HG03108 (cell line): ENCODE results near the gene FAM90A26.
"Not testable (repeated sequence)": the region's sequence is repeated elsewhere in the genome, so short reads cannot be mapped to it uniquely, and the experiment has no call there.

Experiments used
- ATAC-seq: cut with Tn5 transposase; IDR thresholded peaks from one replicate; pipeline ENCODE4 v1.9.1; 2021; ENCODE audit warnings: moderate library complexity; ENCODE audit not compliant: unreplicated experiment

The FAM90A26 gene, protein sequence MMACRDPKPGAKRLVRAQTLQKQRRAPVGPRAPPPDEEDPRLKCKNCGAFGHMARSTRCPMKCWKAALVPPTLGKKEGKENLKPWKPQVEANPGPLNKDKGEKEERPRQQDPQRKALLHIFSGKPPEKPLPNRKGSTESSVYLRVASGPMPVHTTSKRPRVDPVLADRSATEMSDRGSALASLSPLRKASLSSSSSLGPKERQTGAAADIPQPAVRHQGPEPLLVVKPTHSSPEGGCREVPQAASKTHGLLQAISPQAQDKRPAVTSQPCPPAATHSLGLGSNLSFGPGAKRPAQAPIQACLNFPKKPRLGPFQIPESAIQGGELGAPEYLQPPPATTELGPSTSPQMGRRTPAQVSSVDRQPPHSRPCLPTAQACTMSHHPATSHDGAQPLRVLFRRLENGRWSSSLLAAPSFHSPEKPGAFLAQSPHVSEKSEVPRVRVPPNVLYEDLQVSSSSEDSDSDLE

DNA sequence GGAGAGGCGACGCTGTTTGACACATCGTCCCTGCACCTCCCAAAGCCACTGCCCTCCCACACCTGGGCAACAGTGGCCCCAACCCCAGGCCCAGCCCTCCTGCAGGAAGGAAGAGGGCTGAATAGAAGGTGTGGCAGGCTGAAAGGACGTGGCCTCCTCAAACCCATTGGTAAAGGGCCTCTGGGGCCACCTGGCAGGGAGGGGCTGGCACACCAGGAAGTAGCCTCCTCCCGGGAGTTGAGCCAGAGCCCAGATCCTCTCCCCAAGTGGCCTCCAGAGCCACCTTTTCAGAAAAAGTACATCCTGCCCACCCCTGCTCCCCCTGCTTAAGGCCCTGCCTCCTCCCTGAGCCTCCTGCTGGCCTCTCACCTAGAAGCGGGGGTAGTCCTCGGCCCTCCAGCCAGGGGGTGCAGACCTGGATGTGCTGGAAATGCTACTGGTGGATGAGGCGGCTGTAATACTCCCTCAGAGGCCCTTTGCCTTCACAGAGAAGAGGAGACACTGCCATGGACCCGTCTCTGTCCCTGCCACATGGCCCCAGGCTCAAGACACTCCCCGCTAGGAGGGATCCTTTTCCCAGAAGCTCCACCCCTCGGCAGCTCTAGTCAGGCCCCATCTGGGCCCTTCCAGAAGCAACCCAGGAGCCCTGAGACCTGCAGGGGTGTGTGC is at the start of gene FAM90A26:
TSS of gene FAM90A26 (plus strand) at position 619 of the 669 bp plus-strand sequence. CDS start 2,764 bp downstream, outside the sequence.
- not testable (repeated sequence) for ATAC-seq

DNA sequence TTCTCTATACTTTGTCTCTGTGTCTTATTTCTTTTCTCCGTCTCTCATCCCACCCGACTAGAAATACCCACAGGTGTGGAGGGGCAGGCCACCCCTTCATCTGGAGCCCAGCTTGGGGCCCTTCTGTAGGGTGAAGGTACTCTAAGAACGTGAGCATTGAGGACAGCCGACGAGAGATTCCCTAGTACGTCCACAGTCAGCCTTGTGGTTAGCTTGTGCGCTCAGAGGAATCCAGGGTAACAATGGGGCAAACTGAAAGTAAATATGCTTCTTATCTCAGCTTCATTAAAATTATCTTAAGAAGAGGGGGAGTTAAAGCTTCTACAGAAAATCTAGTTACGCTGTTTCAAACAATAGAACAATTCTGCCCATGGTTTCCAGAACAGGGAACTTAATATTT is 47.5 kb upstream of the FAM90A26 start:
- ATAC-seq: not testable (repeated sequence)

DNA sequence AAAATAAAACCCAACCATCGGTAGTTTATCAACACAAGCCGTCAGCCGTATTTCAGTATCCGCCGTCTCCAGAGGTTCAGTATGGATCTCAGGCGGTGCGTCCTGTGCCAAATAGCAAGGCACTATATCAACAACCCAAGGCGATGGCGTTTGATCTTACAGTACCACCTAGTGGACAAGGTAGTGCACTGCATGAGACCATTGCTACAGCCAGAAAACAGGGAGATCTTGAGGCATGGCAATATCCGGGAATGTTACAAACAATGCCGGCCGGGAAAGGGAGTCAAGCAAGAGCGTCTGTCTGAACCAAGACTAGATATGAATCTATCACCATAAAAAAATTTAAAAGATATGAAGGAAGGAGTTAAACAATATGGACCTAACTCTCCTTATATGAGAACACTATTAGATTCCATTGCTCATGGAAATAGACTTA is 46.6 kb upstream of the FAM90A26 start:
- not testable (repeated sequence) for ATAC-seq

DNA sequence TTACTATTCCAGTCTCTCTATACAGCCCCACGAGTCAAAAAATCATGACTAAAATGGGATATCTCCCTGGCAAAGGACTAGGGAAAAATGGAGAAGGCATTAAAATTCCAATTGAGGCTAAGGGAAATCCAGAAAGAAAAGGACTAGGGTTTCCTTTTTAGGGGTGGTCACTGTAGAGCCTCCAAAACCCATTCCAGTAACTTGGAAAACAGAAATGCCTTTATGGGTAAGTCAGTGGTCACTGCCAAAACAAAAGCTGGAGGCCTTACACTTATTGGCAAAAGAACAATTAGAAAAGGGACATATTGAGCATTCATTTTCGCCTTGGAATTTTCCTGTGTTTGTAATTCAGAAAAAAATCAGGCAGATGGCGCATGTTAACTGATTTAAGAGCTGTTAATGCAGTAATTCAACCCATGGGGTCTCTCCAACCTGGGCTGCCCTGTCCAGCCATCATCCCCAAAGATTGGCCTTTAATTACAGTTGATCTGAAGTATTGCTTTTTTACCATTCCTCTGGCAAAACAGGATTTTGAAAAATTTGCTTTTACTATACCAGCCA is 44.5 kb upstream of the FAM90A26 start:
- not testable (repeated sequence) for ATAC-seq

DNA sequence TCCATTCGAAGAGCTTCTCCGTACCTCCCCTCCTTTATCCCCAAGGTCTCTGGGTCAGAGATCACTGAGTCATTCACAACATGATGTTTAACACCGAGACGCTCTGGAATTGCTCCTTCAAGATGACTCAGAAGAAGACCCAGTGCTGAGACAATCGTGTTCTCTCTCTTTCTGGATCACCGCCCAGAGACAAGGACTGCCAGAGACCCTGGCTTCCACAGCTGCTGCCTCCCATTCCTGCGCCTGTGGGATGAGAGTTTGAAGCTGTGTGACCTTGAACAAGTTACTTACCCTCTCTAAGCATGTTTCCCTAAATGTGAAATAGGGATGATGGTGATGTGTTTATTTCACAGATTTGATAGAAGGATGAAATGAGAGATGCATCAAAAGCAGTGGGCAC is 38.8 kb upstream of the FAM90A26 start:
- ATAC-seq: not testable (repeated sequence)

DNA sequence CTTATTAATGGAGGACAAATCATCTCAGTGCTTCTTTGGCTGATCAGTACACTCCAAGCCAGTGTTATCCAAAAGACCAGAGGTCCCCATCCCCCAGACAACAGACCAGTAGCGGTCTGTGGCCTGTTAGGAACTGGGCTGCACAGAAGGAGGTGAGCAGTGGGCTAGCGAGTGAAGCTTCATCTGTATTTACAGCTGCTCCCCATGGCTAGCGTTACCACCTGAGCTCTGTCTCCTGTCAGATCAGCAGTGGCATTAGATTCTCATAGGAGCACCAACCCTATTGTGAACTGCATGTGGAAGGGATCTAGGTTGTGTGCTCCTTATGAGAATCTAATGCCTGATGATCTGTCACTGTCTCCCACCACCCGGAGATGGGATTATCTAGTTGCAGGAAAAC is 37.4 kb upstream of the FAM90A26 start:
- not testable (repeated sequence) for ATAC-seq

DNA sequence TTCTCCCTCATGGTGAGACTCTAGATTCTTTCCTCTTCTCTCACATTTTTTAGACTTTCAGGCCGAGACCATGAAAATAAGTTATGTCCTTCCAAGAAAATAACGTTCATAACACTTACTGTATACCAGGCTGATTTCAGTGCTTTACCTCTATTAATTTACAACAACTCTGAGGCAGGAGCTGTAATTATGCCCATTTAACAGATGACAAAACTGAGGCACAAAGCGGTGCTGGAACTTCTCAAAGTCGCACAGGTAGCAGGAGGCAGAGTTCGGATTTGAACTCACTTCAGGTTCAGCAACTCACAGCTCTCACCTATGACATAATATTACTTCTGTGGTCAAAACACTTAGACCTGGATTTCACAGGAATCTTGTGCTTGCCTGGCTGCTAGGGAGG is 36.2 kb upstream of the FAM90A26 start:
- ATAC-seq: not testable (repeated sequence)

DNA sequence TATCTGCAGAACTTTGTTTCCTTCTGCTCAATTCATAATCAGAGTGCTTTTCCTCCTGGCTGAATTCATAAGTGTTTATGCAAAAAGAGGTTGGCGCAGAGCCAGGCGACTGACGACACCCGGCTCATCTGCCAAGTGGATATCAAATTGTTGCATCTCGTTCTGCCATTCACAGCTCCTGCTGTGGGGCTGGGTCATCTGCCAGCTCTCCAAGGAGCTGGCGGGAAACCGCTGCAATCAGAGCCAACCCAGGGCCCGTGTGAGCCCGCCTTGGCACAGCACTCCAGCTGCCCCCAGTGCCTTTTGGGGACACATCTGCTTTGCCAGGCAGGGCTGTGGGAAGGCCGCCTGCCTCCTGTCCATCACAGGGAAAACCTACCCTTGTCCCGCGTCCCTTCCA is 35.7 kb upstream of the FAM90A26 start:
- ATAC-seq: not testable (repeated sequence)

DNA sequence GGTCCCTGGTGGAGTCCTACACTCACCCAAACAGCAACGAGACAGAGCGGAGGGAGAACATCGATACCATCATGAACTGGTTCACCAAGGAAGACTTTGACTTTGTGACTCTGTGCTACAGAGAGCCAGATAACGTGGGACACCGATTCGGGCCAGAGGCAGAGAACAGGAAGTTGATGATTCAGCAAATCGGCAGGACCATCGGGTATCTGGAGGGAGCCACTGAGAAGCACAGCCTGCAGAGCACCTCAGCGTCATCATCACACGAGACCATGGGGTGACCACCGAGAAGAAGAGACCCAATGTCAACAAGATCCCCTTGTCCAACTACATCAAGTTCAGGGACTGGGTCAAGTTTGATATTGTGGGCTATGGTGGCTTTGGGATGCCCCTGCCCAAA is 29.2 kb upstream of the FAM90A26 start:
- ATAC-seq: not testable (repeated sequence)

DNA sequence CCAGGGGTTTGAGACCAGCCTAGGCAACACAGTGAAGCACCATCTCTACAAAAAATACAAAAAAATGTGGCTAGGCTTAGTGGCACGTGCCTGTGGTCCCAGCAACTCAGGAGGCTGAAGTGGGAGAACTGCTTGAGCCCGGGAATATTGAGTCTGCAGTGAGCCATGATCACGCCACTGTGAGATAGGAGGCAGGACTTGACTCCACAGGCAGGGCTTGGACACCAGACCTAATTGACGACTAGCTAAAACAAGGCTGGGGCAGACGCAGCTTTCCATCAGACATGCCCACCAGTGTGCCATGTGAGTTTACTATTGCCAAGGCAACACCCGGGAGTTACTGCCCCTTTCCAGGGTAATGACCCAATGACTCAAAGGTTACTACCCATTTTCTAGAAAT is 27.4 kb upstream of the FAM90A26 start:
- not testable (repeated sequence) for ATAC-seq

DNA sequence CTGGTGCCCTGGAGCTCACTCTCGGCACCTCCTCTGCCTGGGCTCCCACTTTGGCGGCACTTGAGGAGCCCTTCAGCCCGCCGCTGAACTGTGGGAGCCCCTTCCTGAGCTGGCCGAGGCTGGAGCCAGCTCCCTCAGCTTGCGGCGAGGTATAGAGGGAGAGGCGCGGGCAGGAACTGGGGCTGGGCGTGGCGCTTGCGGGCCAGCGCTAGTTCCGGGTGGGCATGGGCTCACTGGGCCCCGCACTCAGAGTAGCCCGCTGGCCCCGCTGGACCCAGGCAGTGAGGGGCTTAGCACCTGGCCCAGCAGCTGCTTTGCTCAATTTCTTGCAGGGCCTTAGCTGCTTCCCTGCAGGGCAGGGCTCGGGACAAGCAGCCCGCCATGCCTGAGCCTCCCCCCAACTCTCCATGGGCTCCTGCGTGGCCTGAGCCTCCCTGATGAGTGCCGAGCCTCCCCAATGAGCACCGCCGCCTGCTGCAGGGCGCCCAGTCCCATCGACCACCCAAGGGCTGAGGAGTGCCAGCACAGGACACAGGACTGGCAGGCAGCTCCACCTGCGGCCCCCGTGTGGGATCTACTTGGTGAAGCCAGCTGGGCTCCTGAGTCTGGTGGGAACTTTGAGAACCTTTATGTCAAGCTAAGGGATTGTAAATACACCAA is 26.7 kb upstream of the FAM90A26 start:
- no peak for ATAC-seq

DNA sequence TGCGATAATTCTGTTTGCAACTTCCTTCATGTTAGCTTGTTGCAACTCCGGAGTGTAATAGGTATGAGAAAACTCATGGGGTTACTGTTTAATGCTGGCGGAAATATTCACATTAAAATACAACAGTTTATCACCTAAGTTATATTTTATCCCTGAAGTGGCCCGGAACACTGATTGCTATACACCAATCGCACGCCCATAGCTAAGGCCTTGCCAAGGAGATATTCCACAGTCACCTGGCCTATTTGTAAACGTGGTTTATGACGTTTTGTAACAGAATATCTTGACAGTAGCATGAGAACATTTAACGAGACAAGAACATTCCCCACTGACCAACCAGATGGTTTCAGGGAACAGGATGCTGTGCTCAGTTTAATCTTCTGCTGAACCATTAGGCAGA is 23.2 kb upstream of the FAM90A26 start:
- no peak for ATAC-seq

DNA sequence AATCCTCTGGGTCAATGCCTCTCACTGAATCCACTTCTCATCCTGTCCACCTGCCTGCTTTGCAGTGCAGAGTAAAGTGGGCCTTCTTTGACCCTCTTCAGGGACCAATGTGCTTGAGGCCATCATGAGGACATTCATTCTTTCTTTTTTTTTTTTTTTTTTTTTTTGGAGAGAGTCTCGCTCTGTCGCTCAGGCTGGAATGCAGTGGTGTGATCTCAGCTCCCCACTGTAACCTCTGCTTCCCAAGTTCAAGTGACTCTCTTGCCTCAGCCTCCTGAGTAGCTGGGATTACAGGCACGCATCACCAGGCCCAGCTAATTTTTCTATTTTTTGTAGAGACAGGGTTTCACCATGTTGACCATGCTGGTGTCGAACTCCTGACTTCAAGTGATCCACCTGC is 22.8 kb upstream of the FAM90A26 start:
- not testable (repeated sequence) for ATAC-seq

DNA sequence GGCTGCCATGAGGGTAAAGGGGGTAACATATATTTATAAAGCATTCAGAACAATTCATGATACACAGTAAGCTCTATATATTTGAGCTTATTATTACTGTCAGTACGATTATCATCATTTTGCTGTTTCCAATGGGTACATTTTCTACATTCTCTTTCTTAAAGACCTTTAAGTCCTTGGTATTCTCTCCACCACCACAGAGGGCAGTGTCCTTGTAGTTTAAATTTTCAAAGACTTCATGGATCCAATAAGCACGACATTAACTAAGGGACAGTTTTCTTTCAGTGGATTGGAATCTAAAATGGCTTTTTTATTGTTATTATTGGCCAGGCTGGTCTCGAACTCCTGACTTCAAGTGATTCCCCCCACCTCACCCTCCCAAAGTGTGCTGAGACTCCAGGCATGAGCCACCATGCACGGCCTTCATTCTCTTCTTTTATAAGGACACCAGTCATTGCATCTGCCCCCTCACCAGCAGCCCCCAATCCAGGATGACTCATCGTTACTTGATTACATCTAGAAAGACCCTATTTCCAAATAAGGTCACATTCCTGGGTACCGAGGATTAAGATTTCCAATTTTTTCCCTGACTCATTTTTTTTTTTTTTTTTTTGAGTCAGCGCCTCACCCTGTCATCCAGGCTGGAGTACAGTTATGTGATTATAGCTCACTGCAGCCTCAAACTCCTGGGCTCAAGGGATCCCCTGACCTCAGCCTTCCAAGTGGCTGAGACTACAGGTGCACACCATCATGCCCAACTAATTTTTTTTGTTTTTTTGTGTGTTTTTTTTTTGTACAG is 21.4 kb upstream of the FAM90A26 start:
- ATAC-seq: not testable (repeated sequence)

DNA sequence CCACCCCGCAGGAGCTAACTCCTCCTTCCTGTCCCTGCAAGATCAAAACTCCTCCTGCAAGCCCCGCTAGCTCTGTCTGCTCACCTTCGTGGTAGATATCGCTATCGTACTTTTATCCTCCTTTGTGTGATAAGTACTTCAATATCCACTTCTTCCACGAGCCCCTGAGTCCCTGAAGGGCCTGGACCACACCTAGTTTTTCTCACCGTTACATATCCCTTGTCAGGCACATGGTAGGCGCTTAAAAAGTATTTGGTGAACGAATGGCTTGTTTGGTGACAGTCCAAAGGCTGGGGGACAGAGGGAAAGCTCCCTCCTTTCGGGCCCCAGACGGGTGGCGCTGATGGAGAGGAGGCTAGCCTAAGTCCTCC is 18.4 kb upstream of the FAM90A26 start:
- not testable (repeated sequence) for ATAC-seq

DNA sequence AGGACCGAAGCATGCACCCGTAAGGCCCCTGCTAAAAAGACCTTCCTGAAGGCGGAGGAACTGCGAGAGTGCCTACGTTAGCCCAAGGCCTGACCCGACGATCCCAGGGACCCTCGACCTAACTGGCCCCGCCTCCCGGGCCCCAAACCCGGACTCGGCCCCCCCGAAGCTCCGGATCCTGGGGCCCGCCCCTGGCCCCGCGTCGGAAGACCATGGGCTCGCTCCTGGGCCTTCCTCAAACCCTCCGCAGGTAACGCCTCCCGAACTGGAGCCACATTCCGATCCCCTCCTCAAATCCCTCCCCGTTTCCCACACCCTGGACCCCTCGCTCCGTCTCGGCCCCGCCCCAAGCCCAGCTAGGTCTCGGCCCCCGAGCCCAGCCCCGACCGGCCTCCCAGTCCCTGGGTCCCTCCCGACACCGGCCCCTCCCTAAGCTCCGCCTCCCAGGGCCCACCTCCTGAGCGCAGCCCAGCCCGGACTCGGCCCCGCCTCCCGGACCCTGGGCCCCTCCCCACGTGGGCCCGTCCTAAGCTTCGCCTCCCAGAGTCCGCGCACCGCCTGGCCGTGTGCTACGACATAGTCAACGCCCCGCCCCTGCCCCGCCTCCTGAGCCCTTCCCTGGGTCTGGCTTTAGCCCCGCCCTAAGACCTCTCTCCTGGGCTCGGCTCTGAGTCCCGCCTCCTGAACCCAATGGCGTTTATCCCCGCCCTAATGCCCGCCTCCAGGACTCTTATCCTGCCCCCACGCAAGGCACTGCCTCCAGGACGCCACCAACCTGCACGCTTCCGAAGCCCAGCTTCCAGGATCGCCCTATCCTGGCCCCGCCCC is 17.8 kb upstream of the FAM90A26 start:
- ATAC-seq: peak; percentile 17

DNA sequence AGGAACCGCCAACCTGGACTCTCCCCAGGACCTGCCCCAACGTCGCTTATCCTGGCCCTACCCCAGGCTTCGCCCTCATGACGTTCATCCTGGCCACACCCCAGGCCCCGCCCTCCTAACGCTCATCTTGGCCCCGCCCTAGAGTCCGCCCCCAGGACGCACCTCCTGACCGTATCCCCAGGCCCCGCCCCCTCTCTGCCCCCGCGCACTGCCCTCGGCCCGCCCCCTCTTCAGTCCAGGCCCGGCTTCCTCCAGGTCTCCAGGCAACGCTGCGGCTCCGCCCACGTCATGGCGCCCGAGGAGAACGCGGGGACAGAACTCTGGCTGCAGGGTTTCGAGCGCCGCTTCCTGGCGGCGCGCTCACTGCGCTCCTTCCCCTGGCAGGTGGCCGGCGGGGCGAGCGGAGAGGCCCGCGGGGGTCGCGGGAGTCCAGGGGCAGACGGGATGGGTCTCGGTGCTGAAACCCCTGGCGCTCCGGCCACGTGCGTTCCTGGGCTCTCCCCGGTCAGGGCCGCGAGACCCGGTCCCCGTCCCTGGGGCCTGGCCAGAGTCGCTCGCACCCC is 17.1 kb upstream of the FAM90A26 start:
- peak; percentile 54 for ATAC-seq

DNA sequence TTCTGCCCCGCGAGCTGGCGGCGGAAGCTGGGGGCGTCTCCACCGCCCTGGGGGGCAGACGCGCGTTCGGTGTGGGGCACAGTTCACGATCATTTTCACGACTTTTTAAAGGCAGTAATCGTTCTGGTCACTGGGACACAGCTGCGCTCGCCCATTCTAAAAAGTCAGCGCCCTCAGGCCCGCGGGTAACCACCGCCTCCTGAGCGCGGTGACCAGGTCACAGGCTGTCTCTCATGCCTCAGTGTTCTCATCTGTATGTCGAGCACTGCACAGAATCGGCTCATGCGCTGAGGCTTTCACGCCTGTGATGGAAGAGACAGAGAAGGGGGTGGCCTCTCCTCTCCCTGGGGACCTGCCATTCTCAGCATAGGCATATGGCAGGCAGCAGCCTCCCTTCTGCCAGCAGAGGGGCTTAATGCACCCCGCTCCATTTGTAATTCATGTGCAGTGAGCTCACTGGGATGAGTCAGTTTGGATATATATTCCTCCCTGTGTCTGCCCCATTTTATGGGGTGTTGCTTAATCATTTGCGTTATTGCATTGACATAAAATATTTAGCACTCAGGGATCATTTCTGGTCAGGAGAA is 16.5 kb upstream of the FAM90A26 start:
- not testable (repeated sequence) for ATAC-seq
